ENCODE measurements around the gene CST8. TPM values are rescaled to one million over a fixed set of nuclear protein-coding genes. Genes with fewer than 3 reads are reported as not detected.

The CST8 gene
- total RNA-seq, 4 donors from 2014 or later = not detected

GRCh38 chr20:23476015-23476754, 14.7 kb upstream of the CST8 start:
- no peaks in the 10 kb centered on the region for H3K36me3 ChIP-seq
- no peak overlapping the region for H3K27ac ChIP-seq
- DNase-seq (ENCODE audit: low spot score in 2 of 2) = no peak
- peaks cover 0 to 5% (median 0%) of the 10 kb centered on the region in 4 donors for H3K9me3 ChIP-seq
- H3K27me3 ChIP-seq = no peaks in the 10 kb centered on the region
- H3K4me3 ChIP-seq = no peak overlapping the region
- 59 to 89% methylated on average over 6 of the region's 6 CpGs for WGBS, 2 donors
- H3K4me1 ChIP-seq = no peaks in the 10 kb centered on the region
- TF ChIP-seq EP300 (IDR thresholded peaks at IDR 0.05) = no peak
- no peak for TF ChIP-seq POLR2A (IDR thresholded peaks at IDR 0.05)
- TF ChIP-seq CTCF (IDR thresholded peaks at IDR 0.05) = no peak

- Histone ChIP-seq H3K36me3 (no peaks in the 10 kb centered on the region), H3K4me1 (no peaks in the 10 kb centered on the region), H3K27me3 (no peaks in the 10 kb centered on the region), H3K4me3 (no peak overlapping the region), H3K27ac (no peak overlapping the region), H3K9me3 (peaks cover 0 to 5% (median 0%) of the 10 kb centered on the region in 4 donors)
- DNase-seq (ENCODE audit: low spot score in 2 of 2) = no peak
- no peak for TF ChIP-seq EP300 (IDR thresholded peaks at IDR 0.05)
- TF ChIP-seq POLR2A (IDR thresholded peaks at IDR 0.05) = no peak
- TF ChIP-seq CTCF (IDR thresholded peaks at IDR 0.05) = no peak
- WGBS, 2 donors = 71 to 78% methylated on average over 3 of the region's 3 CpGs
Measured at GRCh38 chr20:23477223-23477622, 13.7 kb upstream of the CST8 start.

DNA sequence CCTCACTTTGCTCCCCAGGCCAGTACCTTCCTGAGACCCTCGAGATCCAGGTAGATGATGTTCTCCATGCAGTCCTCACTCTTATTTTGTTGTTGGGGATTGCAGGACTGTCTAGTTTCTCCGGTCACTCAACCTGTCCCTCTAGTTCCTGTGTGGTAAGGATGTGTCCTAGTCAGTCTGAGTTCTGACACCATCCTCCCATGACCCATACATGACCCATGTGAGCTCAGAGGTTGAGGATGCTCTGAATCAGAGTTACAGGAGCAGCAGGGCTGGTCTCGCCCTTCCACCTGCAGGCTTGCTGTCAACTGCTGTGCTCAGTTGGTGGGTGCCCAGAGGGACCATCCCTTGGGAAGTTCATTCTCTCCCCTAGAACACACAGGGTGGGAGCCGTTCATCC, 11.9 kb upstream of the CST8 start:
- Histone ChIP-seq H3K9me3 (peaks cover 0 to 5% (median 0%) of the 10 kb centered on the region in 4 donors), H3K4me3 (no peak overlapping the region), H3K36me3 (no peaks in the 10 kb centered on the region), H3K4me1 (no peaks in the 10 kb centered on the region), H3K27ac (no peak overlapping the region), H3K27me3 (no peaks in the 10 kb centered on the region)
- TF ChIP-seq POLR2A (IDR thresholded peaks at IDR 0.05) = no peak
- TF ChIP-seq EP300 (IDR thresholded peaks at IDR 0.05) = no peak
- no peak for TF ChIP-seq CTCF (IDR thresholded peaks at IDR 0.05)
- no peak for DNase-seq (ENCODE audit: low spot score in 2 of 2)
- WGBS, 2 donors = 75 to 90% methylated on average over 4 of the region's 4 CpGs

- Histone ChIP-seq H3K9me3 (peaks cover 0 to 5% (median 0%) of the 10 kb centered on the region in 4 donors), H3K27me3 (no peaks in the 10 kb centered on the region), H3K4me1 (no peaks in the 10 kb centered on the region), H3K36me3 (no peaks in the 10 kb centered on the region), H3K27ac (no peak overlapping the region), H3K4me3 (no peak overlapping the region)
- DNase-seq (ENCODE audit: low spot score in 2 of 2) = no peak
- TF ChIP-seq CTCF (IDR thresholded peaks at IDR 0.05) = no peak
- no peak for TF ChIP-seq POLR2A (IDR thresholded peaks at IDR 0.05)
- no peak for TF ChIP-seq EP300 (IDR thresholded peaks at IDR 0.05)
- WGBS, 2 donors = 73 to 74% methylated on average over 2 of the region's 2 CpGs
Measured at GRCh38 chr20:23482138-23482537, 8.8 kb upstream of the CST8 start.

DNA sequence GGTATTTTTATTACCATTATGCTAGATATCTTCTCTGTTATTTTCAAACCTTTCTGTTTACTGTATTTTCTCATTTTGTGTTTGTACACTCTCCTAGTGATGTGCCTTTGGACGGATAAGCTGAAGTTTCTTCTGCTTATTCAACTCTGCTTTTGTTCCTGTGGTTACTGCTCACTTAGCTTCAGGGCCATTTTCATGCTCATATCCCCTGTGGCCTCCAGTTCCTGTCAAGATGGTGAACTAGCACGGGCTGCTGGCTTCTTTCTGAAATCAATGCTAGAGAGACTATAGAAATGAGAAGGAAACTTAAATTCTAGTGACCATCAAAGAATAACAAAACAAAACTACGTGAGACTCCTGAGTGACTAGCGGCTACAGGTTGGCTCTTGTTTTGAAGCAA, 6.8 kb upstream of the CST8 start:
- no peak overlapping the region for H3K4me3 ChIP-seq
- 60 to 63% methylated on average over 4 of the region's 4 CpGs for WGBS, 2 donors
- H3K36me3 ChIP-seq = no peaks in the 10 kb centered on the region
- H3K27me3 ChIP-seq = no peaks in the 10 kb centered on the region
- no peak for DNase-seq (ENCODE audit: low spot score in 2 of 2)
- TF ChIP-seq EP300 (IDR thresholded peaks at IDR 0.05) = no peak
- TF ChIP-seq CTCF (IDR thresholded peaks at IDR 0.05) = no peak
- no peak for TF ChIP-seq POLR2A (IDR thresholded peaks at IDR 0.05)
- H3K4me1 ChIP-seq = no peaks in the 10 kb centered on the region
- no peaks in the 10 kb centered on the region for H3K9me3 ChIP-seq
- H3K27ac ChIP-seq = no peak overlapping the region
